ENCODE measurements around the gene TMEM247.

TMEM247 gene

GRCh38 chr2:46490521-46491141 is 11.3 kb downstream of the TMEM247 start:
- no peak for DNase-seq

GRCh38 chr2:46492301-46492700 is 12.9 kb downstream of the TMEM247 start:
- no peak for DNase-seq

- no peak for DNase-seq
Observed at GRCh38 chr2:46493241-46493970, 14.0 kb downstream of the TMEM247 start.

GRCh38 chr2:46493971-46494250 is 14.5 kb downstream of the TMEM247 start:
- no peak for DNase-seq

- no peak for DNase-seq
Observed at GRCh38 chr2:46494596-46494995, 15.2 kb downstream of the TMEM247 start.

- DNase-seq, result no peak
Observed at GRCh38 chr2:46495231-46496030, 16.1 kb downstream of the TMEM247 start.

- DNase-seq, result no peak
Observed at GRCh38 chr2:46497766-46498165, 18.4 kb downstream of the TMEM247 start.

GRCh38 chr2:46498681-46499080 is 19.3 kb downstream of the TMEM247 start:
- DNase-seq, result no peak

GRCh38 chr2:46499392-46499785 is 20.0 kb downstream of the TMEM247 start:
- DNase-seq, result no peak

GRCh38 chr2:46500801-46501200 is 21.4 kb downstream of the TMEM247 start:
- DNase-seq, result no peak

- no peak for DNase-seq
Observed at GRCh38 chr2:46502291-46502885, 23.0 kb downstream of the TMEM247 start.

- no peak for DNase-seq
Observed at GRCh38 chr2:46503686-46504085, 24.3 kb downstream of the TMEM247 start.

GRCh38 chr2:46504221-46504620 is 24.9 kb downstream of the TMEM247 start:
- no peak for DNase-seq

- no peak for DNase-seq
Observed at GRCh38 chr2:46504685-46505471, 25.5 kb downstream of the TMEM247 start.

- no peak for DNase-seq
Observed at GRCh38 chr2:46505472-46505783, 26.1 kb downstream of the TMEM247 start.

- no peak for DNase-seq
Observed at GRCh38 chr2:46506131-46506706, 26.9 kb downstream of the TMEM247 start.

- DNase-seq, result no peak
Observed at GRCh38 chr2:46508312-46508711, 28.9 kb downstream of the TMEM247 start.

GRCh38 chr2:46508759-46509158 is 29.4 kb downstream of the TMEM247 start:
- no peak for DNase-seq

- no peak for DNase-seq
Observed at GRCh38 chr2:46509804-46510203, 30.4 kb downstream of the TMEM247 start.

GRCh38 chr2:46510598-46511177 is 31.3 kb downstream of the TMEM247 start:
- no peak for DNase-seq

GRCh38 chr2:46512185-46512584 is 32.8 kb downstream of the TMEM247 start:
- DNase-seq, result no peak

- DNase-seq, result no peak
Observed at GRCh38 chr2:46514738-46515137, 35.4 kb downstream of the TMEM247 start.

All from NCI-H748 treated with DMSO at 0.1 percent for 48 hours (cell line).